GM23338 (cell line): ENCODE measurements around the gene SH3BP4.

Experiments
- CREB1 ChIP-seq: fragments of 250-450 bp; sonication (Bioruptor Pico); IDR thresholded peaks from 2 replicates; pipeline ENCODE4 v1.5.0; 2020; ENCODE audit warnings: low read depth, mild to moderate bottlenecking, moderate library complexity
- CTCF ChIP-seq, 2 experiments: fragments of 200-600 bp in 1 of 2; sonication (generic) in 1 of 2; conservative IDR thresholded peaks; 2 replicates each; pipeline versions ENCODE4 v1.5.1 to v1.6.1; 2016 to 2017; ENCODE audit warnings: antibody characterized with exemption in 2 of 2, low read depth in 2 of 2, mild to moderate bottlenecking in 2 of 2, moderate library complexity in 1 of 2
- ETS1 ChIP-seq: IDR thresholded peaks from 2 replicates; pipeline ENCODE4 v1.6.1; 2016; ENCODE audit warnings: antibody characterized with exemption
- EZH2 ChIP-seq: fragments of 200-600 bp; sonication (generic); IDR thresholded peaks from one replicate; pipeline ENCODE4 v1.8.0; 2017; ENCODE audit warnings: antibody characterized with exemption, mild to moderate bottlenecking, low read depth; ENCODE audit not compliant: unreplicated experiment
- EZH2phosphoT487 ChIP-seq: fragments of 200-600 bp; sonication (generic); IDR thresholded peaks from one replicate; pipeline ENCODE4 v1.8.1; 2018; ENCODE audit warnings: antibody characterized with exemption; ENCODE audit not compliant: unreplicated experiment
- JUNB ChIP-seq: IDR thresholded peaks from one replicate; pipeline ENCODE4 v1.6.1; 2016; ENCODE audit warnings: antibody characterized with exemption; ENCODE audit not compliant: unreplicated experiment
- REST ChIP-seq: IDR thresholded peaks from one replicate; pipeline ENCODE4 v1.6.1; 2018; ENCODE audit warnings: antibody characterized with exemption; ENCODE audit not compliant: unreplicated experiment

- TF ChIP-seq CTCF (conservative IDR thresholded peaks at IDR 0.05; ENCODE audit: low read depth in 2 of 2) (no peak), EZH2 (no peak), JUNB (no peak), EZH2phosphoT487 (no peak), CREB1 (no peak), REST (no peak), ETS1 (no peak)
Measured at GRCh38 chr2:234997389-234997788, 45.6 kb downstream of the SH3BP4 start.
